ENCODE results near the gene PHLDA2. TPM values are rescaled to one million over a fixed set of nuclear protein-coding genes. Genes with fewer than 3 reads are reported as not detected.

Gene PHLDA2
- total and polyA plus RNA-seq, 2 of the 13 experiments (the other 11 are each of a cell fraction or from before 2014, with no cell fraction given) = 0.55 to 0.78 TPM

DNA sequence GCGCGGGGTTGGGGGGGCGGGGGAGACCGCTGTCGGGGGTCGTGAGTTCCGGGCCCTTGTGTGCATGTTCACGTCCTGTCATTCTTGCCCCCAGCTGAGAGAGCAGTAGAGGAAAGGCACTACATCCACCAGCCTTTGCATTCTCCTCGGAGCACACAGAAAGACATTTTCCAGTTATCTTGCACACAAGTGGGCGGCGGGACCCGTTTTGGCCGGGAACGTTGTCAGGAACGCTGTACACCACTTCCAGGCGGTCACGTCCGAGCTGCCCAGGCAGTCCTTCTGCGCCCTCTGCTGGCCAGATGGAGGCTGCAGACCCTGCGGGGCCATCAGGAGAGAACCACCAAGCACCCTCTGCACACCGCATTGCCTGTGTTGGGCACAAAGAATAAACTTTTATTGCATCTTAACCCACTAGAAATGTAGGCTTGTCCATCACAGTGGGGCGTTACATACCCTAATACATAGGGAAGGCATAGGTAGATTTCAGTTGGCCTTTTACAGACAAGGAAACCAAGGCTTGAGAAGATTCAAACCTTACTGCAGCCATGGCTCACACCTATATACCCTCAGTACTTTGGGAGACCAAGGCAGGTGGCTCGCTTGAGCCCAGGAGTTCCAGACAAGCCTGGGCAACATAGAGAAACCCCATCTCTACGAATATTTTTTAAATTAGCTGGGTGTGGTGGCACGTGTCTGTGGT is 40.8 kb downstream of the PHLDA2 start (continued):
- TF ChIP-seq SIN3B (IDR thresholded peaks at IDR 0.05; ENCODE audit: low read length) (no peak), ZNF20 (CRISPR knock-in tag; IDR thresholded peaks at IDR 0.05) (no peak), ZNF574 (CRISPR knock-in tag; IDR thresholded peaks at IDR 0.05) (0 out of 2 replicates have a peak, but pooled peaks have one; percentile 18), ETV6 (CRISPR knock-in tag; conservative IDR thresholded peaks at IDR 0.05) (no peak), FLYWCH1 (CRISPR knock-in tag; IDR thresholded peaks at IDR 0.05) (no peak), KAT2B (IDR thresholded peaks at IDR 0.05; ENCODE audit: borderline replicate concordance, low read depth, low read length) (no peak), MAZ (IDR thresholded peaks at IDR 0.05; ENCODE audit: borderline replicate concordance, low read depth, low read length) (no peak), MAZ (CRISPR knock-in tag; IDR thresholded peaks at IDR 0.05; ENCODE audit: low read depth) (0 out of 2 replicates have a peak, but pooled peaks have one; percentile 36), BCLAF1 (IDR thresholded peaks at IDR 0.05) (no peak)
- TF ChIP-seq, protein P1, sequence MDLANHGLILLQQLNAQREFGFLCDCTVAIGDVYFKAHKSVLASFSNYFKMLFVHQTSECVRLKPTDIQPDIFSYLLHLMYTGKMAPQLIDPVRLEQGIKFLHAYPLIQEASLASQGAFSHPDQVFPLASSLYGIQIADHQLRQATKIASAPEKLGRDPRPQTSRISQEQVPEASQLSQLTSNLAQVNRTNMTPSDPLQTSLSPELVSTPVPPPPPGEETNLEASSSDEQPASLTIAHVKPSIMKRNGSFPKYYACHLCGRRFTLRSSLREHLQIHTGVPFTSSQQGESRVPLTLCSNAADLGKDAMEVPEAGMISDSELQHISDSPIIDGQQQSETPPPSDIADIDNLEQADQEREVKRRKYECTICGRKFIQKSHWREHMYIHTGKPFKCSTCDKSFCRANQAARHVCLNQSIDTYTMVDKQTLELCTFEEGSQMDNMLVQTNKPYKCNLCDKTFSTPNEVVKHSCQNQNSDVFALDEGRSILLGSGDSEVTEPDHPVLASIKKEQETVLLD (CRISPR knock-in tag; IDR thresholded peaks at IDR 0.05; ENCODE audit: low read depth) = no peak
- TF ChIP-seq, protein P2, sequence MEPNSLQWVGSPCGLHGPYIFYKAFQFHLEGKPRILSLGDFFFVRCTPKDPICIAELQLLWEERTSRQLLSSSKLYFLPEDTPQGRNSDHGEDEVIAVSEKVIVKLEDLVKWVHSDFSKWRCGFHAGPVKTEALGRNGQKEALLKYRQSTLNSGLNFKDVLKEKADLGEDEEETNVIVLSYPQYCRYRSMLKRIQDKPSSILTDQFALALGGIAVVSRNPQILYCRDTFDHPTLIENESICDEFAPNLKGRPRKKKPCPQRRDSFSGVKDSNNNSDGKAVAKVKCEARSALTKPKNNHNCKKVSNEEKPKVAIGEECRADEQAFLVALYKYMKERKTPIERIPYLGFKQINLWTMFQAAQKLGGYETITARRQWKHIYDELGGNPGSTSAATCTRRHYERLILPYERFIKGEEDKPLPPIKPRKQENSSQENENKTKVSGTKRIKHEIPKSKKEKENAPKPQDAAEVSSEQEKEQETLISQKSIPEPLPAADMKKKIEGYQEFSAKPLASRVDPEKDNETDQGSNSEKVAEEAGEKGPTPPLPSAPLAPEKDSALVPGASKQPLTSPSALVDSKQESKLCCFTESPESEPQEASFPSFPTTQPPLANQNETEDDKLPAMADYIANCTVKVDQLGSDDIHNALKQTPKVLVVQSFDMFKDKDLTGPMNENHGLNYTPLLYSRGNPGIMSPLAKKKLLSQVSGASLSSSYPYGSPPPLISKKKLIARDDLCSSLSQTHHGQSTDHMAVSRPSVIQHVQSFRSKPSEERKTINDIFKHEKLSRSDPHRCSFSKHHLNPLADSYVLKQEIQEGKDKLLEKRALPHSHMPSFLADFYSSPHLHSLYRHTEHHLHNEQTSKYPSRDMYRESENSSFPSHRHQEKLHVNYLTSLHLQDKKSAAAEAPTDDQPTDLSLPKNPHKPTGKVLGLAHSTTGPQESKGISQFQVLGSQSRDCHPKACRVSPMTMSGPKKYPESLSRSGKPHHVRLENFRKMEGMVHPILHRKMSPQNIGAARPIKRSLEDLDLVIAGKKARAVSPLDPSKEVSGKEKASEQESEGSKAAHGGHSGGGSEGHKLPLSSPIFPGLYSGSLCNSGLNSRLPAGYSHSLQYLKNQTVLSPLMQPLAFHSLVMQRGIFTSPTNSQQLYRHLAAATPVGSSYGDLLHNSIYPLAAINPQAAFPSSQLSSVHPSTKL (CRISPR knock-in tag; IDR thresholded peaks at IDR 0.05) = peak; percentile 20; the same call in 1 of the 2 replicates
- TF ChIP-seq, protein P3, sequence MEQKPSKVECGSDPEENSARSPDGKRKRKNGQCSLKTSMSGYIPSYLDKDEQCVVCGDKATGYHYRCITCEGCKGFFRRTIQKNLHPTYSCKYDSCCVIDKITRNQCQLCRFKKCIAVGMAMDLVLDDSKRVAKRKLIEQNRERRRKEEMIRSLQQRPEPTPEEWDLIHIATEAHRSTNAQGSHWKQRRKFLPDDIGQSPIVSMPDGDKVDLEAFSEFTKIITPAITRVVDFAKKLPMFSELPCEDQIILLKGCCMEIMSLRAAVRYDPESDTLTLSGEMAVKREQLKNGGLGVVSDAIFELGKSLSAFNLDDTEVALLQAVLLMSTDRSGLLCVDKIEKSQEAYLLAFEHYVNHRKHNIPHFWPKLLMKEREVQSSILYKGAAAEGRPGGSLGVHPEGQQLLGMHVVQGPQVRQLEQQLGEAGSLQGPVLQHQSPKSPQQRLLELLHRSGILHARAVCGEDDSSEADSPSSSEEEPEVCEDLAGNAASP (CRISPR knock-in tag; IDR thresholded peaks at IDR 0.05; ENCODE audit: borderline replicate concordance) = 0 out of 2 replicates have a peak, but pooled peaks have one; percentile 34
- TF ChIP-seq, protein P4, sequence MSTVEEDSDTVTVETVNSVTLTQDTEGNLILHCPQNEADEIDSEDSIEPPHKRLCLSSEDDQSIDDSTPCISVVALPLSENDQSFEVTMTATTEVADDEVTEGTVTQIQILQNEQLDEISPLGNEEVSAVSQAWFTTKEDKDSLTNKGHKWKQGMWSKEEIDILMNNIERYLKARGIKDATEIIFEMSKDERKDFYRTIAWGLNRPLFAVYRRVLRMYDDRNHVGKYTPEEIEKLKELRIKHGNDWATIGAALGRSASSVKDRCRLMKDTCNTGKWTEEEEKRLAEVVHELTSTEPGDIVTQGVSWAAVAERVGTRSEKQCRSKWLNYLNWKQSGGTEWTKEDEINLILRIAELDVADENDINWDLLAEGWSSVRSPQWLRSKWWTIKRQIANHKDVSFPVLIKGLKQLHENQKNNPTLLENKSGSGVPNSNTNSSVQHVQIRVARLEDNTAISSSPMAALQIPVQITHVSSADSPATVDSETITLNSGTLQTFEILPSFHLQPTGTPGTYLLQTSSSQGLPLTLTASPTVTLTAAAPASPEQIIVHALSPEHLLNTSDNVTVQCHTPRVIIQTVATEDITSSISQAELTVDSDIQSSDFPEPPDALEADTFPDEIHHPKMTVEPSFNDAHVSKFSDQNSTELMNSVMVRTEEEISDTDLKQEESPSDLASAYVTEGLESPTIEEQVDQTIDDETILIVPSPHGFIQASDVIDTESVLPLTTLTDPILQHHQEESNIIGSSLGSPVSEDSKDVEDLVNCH (CRISPR knock-in tag; IDR thresholded peaks at IDR 0.05) = no peak

All from HepG2 (cell line).